Fibroblast of the conjunctiva (primary cell): ENCODE data around the gene IRAK4.

ENCODE experiments used
- DNase-seq: peaks from one replicate; pipeline ENCODE4 v3.0.0-alpha.2; 2010; ENCODE audit warnings: low read depth

The IRAK4 gene

GRCh38 chr12:43836475-43836989 is 77.8 kb downstream of the IRAK4 start:
- DNase-seq = no peak
